ENCODE data around the gene SLFN14.
"Not testable (repeated sequence)": the region's sequence is repeated elsewhere in the genome, so short reads cannot be mapped to it uniquely, and the experiment has no call there.

DNA sequence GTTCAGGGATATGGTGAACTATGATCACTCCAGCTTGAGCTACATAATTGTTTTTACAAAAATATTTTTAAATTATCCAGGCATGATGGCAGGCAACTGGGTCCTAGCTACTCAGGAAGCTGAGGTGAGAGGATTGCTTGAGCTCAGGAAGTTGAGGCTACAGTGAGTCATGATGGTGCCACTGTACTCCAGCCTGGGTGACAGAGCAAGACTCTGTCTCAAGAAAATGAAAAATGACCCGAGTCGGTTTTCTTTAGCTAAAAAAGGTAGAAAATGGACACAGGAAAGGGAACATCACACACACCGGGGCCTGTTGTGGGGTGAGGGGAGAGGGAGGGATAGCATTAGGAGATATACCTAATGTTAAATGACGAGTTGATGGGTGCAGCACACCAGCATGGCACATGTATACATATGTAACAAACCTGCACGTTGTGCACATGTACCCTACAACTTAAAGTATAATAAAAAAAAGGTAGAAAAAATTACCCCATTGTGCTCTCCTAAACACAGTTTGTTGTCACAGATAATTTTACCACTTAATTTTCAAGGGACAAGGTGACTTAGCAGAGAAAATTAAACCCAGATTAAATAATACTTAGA, 38.9 kb downstream of the SLFN14 start:
- TF ChIP-seq EZH2 (IDR thresholded peaks at IDR 0.05; ENCODE audit: insufficient read depth, poor library complexity, severe bottlenecking); EZH2phosphoT487 (IDR thresholded peaks at IDR 0.05; ENCODE audit: insufficient read depth, low read depth): not testable (repeated sequence)
